ENCODE data around the gene BDKRB1. TPM values are rescaled to one million over a fixed set of nuclear protein-coding genes. Genes with fewer than 3 reads are reported as not detected.

BDKRB1 gene
- total and polyA plus RNA-seq, 9 of the 15 experiments (the other 6 are each of a cell fraction or from before 2014, with no cell fraction given) = 0.06 to 0.23 (median 0.09) TPM; not detected in 1

- ChIA-PET POLR2A (interaction anchor here (0.6 kb wide), 1 partner anchor 11 kb away, joined by 3 read pairs; no protein-coding TSS in a partner anchor), CTCF (ENCODE audit: low intra/inter-chr PET ratio) (no interaction called here)
- Histone ChIP-seq H3K9me1 (ENCODE audit: control insufficient read depth, insufficient read depth, low read length) (no peaks in the 10 kb centered on the region), H4K20me1 (replicated peaks; ENCODE audit: control insufficient read depth, insufficient read depth, low read length) (no peaks in the 10 kb centered on the region), H3K4me1 (replicated peaks in 1 of 2; ENCODE audit: control insufficient read depth in 2 of 2, insufficient read depth in 2 of 2, low read length in 2 of 2) (no peaks in the 10 kb centered on the region), H3K4me2 (ENCODE audit: insufficient read depth, low read length) (no peak overlapping the region), H3K9me3 (replicated peaks; ENCODE audit: control insufficient read depth, insufficient read depth, low read depth, low read length) (no peaks in the 10 kb centered on the region), H3K27me3 (ENCODE audit: control insufficient read depth in 2 of 2, insufficient read depth in 2 of 2, low read length in 2 of 2) (no peaks in the 10 kb centered on the region), H3K9ac (ENCODE audit: insufficient read depth in 1 of 2, low read depth in 2 of 2, low read length in 2 of 2) (no peak overlapping the region), H3K79me2 (ENCODE audit: control insufficient read depth, insufficient read depth, low read length) (no peaks in the 10 kb centered on the region), H3K27ac (ENCODE audit: extremely low read depth, low read depth, low read length) (no peak overlapping the region), H3K4me3 (no peak overlapping the region), H3K36me3 (ENCODE audit: control insufficient read depth, insufficient read depth, low read length) (peaks cover 26% of the 10 kb centered on the region; the same call in 2 of the 3 replicates), H2AFZ (ENCODE audit: low read depth, low read length) (no peak overlapping the region)
- WGBS (ENCODE audit: insufficient coverage, low coverage, missing lambda C conversion rate) = 91% methylated on average over 1 of the region's 1 CpG
- intact Hi-C loops (cut with micrococcal nuclease) = no loop called here
- no TSS peak for BruUV-seq (replicated peaks)
- FAIRE-seq (no peak), ATAC-seq (no peak), DNase-seq (ENCODE audit: extremely low read depth in 1 of 4, low spot score in 3 of 4) (no peak)
- in situ Hi-C loops (cut with MboI) = no loop called here
- TF ChIP-seq MGA (IDR thresholded peaks at IDR 0.05) = no peak
- no peak for TF ChIP-seq DDX20 (tag; IDR thresholded peaks at IDR 0.05; ENCODE audit: low read depth)
- TF ChIP-seq PHB2 (IDR thresholded peaks at IDR 0.05; ENCODE audit: low read depth) = no peak
- TF ChIP-seq ZZZ3 (IDR thresholded peaks at IDR 0.05) = no peak
- TF ChIP-seq MTA1 (IDR thresholded peaks at IDR 0.05; ENCODE audit: borderline replicate concordance) = no peak
- TF ChIP-seq ZBTB9 (CRISPR knock-in tag; IDR thresholded peaks at IDR 0.05) = no peak
- no peak for TF ChIP-seq ZC3H8 (IDR thresholded peaks at IDR 0.05)
- no peak for TF ChIP-seq STAT6 (CRISPR knock-in tag; IDR thresholded peaks at IDR 0.05)
Observed at GRCh38 chr14:96286251-96286650, 30.2 kb downstream of the BDKRB1 start.
